ENCODE results near the gene PECR.
A peak's percentile ranks its signal among the peaks of the same experiment; 100 is the strongest.

The PECR gene

GRCh38 chr2:216081487-216082116 is at the start of gene PECR, which contains the start of gene TMEM169 (continued):
- no peak for TF ChIP-seq ZNF677 (tag by site-specific recombination; IDR thresholded peaks at IDR 0.05)
- TF ChIP-seq GLIS1 (tag by site-specific recombination; IDR thresholded peaks at IDR 0.05): peak; percentile 41; the same call in 1 of the 2 replicates
- peak; percentile 42; the same call in 1 of the 2 replicates for TF ChIP-seq SP3 (tag by site-specific recombination; IDR thresholded peaks at IDR 0.05)
- TF ChIP-seq ZFP37 (tag by site-specific recombination; IDR thresholded peaks at IDR 0.05): no peak
- 0 out of 2 replicates have a peak, but pooled peaks have one; percentile 51 for TF ChIP-seq KLF9 (tag by site-specific recombination; IDR thresholded peaks at IDR 0.05; ENCODE audit: low read depth)
- no peak for TF ChIP-seq ZNF747 (tag by site-specific recombination; IDR thresholded peaks at IDR 0.05)
- TF ChIP-seq ZNF335 (tag by site-specific recombination; conservative IDR thresholded peaks at IDR 0.05): peak; percentile 87
- no peak for TF ChIP-seq ZNF518A (tag by site-specific recombination; conservative IDR thresholded peaks at IDR 0.05; ENCODE audit: low read depth)
- peak; percentile 39 for TF ChIP-seq ZBTB48 (tag by site-specific recombination; IDR thresholded peaks at IDR 0.05)
- no peak for TF ChIP-seq KLF16 (tag by site-specific recombination; IDR thresholded peaks at IDR 0.05)
- TF ChIP-seq YY1 (tag by site-specific recombination; IDR thresholded peaks at IDR 0.05): 0 out of 2 replicates have a peak, but pooled peaks have one; percentile 26
- TF ChIP-seq KLF17 (tag by site-specific recombination; IDR thresholded peaks at IDR 0.05): 0 out of 2 replicates have a peak, but pooled peaks have one; percentile 40
- TF ChIP-seq ZNF391 (tag by site-specific recombination; IDR thresholded peaks at IDR 0.05; ENCODE audit: borderline replicate concordance, low read depth): 0 out of 2 replicates have a peak, but pooled peaks have one; percentile 62
- TF ChIP-seq ZBTB26 (tag by site-specific recombination; optimal IDR thresholded peaks at IDR 0.05): peak; percentile 43
- TF ChIP-seq REPIN1 (tag by site-specific recombination; IDR thresholded peaks at IDR 0.05; ENCODE audit: low read depth): 0 out of 2 replicates have a peak, but pooled peaks have one; percentile 31
- peak; percentile 56 for TF ChIP-seq ZIC2 (tag by site-specific recombination; IDR thresholded peaks at IDR 0.05)
- TF ChIP-seq GLIS2 (tag by site-specific recombination; IDR thresholded peaks at IDR 0.05): peak; percentile 67
- TF ChIP-seq PBX3 (CRISPR knock-in tag; IDR thresholded peaks at IDR 0.05): peak; percentile 47; the same call in 1 of the 2 replicates
- TF ChIP-seq ZNF214 (tag by site-specific recombination; IDR thresholded peaks at IDR 0.05; ENCODE audit: borderline replicate concordance): no peak
- no peak for TF ChIP-seq ZNF776 (tag by site-specific recombination; IDR thresholded peaks at IDR 0.05; ENCODE audit: borderline replicate concordance)
- no peak for TF ChIP-seq ZNF558 (tag by site-specific recombination; IDR thresholded peaks at IDR 0.05)
- no peak for TF ChIP-seq ZNF366 (tag by site-specific recombination; conservative IDR thresholded peaks at IDR 0.05)
- TF ChIP-seq BCL11B (tag by site-specific recombination; IDR thresholded peaks at IDR 0.05; ENCODE audit: low read depth): no peak
- no peak for TF ChIP-seq ZSCAN23 (tag by site-specific recombination; IDR thresholded peaks at IDR 0.05)
- peak; percentile 95 for TF ChIP-seq ZBTB6 (tag by site-specific recombination; IDR thresholded peaks at IDR 0.05)
- TF ChIP-seq ZEB2 (tag by site-specific recombination; IDR thresholded peaks at IDR 0.05): peak; percentile 59
- TF ChIP-seq ZXDB (tag by site-specific recombination; IDR thresholded peaks at IDR 0.05): 0 out of 2 replicates have a peak, but pooled peaks have one; percentile 51
- peak; percentile 88 for TF ChIP-seq ZNF600 (tag by site-specific recombination; IDR thresholded peaks at IDR 0.05)
- no peak for TF ChIP-seq ZNF404 (tag by site-specific recombination; IDR thresholded peaks at IDR 0.05)
- peak; percentile 76; the same call in 1 of the 2 replicates for TF ChIP-seq KLF8 (tag by site-specific recombination; IDR thresholded peaks at IDR 0.05)
